AG09319 (cell line): ENCODE data around the gene ZNF488.

ENCODE experiments used
- DNase-seq: peaks from one replicate; pipeline ENCODE4 v3.0.0-alpha.2; 2010; ENCODE audit warnings: low read depth; ENCODE audit errors: extremely low read depth
- TF ChIP-seq, protein P1 (sequence below): IDR thresholded peaks from 2 replicates; pipeline ENCODE4 v1.5.1; 2011; ENCODE audit warnings: low read depth, mild to moderate bottlenecking, inconsistent platforms, low read length, moderate library complexity

The ZNF488 gene

DNA sequence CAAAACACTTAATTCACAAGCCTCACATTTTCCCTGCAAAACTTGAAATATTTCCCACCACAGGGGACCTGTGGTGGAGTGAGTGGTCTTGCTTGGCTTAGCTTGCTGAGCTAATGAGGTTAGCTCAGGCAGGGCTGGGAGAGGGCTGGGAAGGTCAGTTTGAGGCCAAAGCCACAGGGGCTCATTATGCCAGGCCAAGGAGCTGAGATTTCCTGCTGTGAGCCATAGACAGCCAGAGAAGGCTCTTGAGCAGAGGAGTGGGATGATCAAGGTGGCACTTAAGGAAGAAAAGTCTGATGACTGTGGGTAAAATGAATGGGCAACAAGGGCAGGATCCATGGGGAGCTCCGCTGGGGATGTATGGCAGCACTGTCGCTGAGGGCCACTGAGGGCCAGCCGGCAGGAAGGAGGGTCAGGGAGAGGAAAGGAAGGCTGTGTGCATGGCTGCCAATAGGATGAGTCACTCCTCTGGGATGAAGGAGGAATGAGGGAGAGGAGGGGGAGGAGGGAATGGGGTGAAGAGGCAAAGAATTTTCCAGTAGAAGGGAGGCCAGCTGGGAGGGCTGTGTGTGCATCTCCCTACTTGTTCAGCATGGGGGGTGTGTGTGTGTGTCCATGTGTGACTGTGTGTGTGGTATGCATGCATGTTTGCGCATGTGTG is 18.7 kb upstream of the ZNF488 start:
- peak; percentile 49 for DNase-seq
- TF ChIP-seq, protein P1, sequence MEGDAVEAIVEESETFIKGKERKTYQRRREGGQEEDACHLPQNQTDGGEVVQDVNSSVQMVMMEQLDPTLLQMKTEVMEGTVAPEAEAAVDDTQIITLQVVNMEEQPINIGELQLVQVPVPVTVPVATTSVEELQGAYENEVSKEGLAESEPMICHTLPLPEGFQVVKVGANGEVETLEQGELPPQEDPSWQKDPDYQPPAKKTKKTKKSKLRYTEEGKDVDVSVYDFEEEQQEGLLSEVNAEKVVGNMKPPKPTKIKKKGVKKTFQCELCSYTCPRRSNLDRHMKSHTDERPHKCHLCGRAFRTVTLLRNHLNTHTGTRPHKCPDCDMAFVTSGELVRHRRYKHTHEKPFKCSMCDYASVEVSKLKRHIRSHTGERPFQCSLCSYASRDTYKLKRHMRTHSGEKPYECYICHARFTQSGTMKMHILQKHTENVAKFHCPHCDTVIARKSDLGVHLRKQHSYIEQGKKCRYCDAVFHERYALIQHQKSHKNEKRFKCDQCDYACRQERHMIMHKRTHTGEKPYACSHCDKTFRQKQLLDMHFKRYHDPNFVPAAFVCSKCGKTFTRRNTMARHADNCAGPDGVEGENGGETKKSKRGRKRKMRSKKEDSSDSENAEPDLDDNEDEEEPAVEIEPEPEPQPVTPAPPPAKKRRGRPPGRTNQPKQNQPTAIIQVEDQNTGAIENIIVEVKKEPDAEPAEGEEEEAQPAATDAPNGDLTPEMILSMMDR: no peak

DNA sequence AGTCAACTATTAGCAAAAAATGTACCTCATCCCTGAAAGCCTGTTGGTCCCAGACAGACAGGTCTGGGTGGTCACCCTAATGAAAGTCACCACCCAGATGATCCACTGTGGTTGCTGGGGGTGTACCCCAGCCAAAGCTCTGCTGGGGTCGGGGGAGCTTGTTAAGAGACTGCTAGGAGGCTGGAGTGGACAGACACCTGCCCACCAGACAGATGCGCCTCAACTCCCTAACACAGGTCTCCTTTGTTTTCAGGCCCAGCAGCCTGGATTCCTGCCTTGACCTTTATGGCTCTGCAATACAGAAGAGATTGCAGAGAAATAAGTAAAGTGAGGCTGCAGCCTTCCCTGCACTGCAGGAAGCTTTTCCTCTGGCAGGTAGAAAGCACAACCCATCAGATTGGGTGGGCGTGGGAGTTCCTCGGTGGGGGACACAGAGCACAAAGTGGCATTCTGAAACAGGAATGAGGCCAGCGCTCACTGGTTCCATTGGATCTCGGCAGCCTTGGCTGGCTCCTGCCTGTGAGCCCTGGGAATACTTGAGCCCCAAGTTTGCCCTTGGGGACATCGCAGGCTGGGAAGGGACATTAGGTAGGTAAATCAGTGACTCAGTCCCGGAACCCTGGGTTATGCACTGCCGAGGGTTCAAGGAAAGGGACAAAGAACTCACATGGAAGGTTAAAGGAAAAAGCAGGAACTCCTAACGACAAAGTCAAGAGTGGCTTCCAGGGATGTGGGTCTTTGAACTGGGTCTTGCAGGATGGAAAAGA is 18.0 kb upstream of the ZNF488 start:
- TF ChIP-seq, protein P1: no peak
- DNase-seq: no peak

DNA sequence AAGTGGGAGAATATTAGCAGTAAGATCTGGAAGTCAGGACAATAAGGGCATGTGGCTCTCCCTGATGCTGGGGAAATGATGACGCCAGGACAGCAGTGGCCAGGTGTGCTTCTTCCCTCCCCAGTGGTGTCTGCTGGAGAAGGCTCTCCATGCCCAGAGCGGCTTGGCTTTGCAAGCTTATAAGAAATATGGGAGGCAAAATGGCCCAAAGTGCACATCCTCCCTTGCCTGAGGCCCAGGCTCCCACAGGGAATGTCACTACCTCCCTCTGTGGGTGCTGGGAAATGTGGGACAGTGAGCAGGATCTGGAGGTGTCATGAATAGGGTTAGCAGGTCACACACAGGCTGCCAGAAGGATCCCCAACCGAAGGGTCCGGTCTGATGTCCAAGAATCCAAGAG is 17.1 kb upstream of the ZNF488 start:
- TF ChIP-seq, protein P1: no peak
- DNase-seq: no peak

DNA sequence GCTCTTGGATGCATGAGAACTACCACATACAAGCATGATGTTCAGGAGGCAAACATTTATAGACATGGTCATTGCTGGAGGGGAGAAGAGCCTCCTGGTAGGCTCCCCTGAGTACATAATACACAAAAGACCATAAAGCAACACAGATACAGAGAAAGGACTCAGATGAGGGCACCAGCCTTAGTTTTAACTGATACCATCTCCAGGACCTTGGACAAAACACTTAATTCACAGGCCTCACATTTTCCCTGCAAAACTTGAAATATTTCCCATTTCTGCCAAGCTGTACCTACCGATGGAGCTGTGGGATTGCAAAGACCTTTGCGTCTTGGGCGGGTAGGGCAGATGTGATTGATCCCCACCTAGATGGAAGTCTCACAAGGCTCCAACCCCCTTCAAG is 16.7 kb upstream of the ZNF488 start:
- TF ChIP-seq, protein P1: no peak
- no peak for DNase-seq

DNA sequence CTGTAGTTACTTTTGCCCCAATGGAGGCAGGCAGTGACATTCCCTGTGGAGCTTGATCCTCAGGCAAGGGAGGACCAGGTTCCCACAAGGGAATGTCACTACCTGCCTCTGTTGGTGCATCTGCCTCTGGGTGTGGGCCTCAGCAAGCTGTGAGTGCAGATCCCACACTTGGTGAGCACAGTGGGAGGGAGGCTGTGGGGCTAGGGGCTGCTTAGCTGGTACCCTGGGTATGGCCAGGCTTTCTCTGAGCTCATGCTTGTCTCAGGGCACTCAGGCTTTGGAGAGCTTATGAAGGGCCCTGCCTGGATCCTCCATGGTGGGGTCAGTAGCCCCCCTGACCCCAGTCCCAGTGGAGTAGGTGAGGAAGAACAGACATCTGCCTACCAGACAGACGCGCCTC is 16.2 kb upstream of the ZNF488 start:
- DNase-seq: no peak
- TF ChIP-seq, protein P1: no peak

DNA sequence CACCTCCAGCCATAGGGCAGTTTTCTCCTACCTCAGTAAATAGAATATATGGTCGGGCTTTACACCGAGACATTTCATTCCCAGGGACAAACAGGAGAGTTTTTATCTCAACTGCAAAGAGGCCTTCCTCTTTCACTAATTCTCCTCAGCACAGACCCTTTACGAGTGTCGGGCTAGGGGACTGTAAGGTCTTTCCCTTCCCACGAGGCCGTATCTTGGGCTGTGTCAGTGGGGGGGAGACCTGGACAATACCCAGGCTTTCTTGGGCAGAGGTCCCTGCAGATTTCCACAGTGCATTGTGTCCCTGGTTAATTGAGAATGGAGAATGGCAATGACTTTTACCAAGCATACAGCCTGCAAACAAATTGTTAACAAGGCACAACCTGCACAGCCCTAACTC is 13.2 kb upstream of the ZNF488 start:
- no peak for DNase-seq
- TF ChIP-seq, protein P1: no peak

DNA sequence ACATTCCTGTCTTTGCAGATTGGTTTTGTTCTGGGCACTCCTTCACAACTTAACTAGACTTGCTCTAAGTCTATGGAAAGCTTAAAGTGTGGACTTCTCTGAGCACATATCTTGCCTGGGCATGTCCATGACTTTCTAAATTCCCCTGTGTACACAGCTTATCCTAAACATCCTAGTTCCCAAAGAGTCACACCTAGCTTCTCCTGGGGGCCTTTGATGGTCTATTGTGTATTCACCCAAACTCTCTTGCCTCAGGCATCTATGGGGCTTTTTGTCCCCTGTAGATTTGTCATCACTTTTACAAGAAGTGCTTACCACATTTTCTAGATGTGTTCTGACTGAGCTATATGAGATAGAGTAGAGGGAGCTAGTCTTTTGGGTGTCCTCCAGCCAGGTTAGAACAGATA is 12.2 kb upstream of the ZNF488 start:
- DNase-seq: no peak
- TF ChIP-seq, protein P1: no peak
